Mesothelial cell of epicardium (in vitro differentiated cells): Measurements from ENCODE around the gene TAS2R40. TPM values are rescaled to one million over a fixed set of nuclear protein-coding genes. Genes with fewer than 3 reads are reported as not detected.
"Not testable (repeated sequence)": the region's sequence is repeated elsewhere in the genome, so short reads cannot be mapped to it uniquely, and the experiment has no call there.

ENCODE experiments used
- DNase-seq, 2 experiments: peaks; one replicate each; pipeline ENCODE4 v3.0.0; 2021; ENCODE audit warnings: low spot score in 2 of 2; ENCODE audit not compliant: unreplicated experiment in 2 of 2
- H3K27ac Mint-ChIP-seq: 2 replicates; pipeline ENCODE4 v1.8.0; 2021; ENCODE audit warnings: mixed read lengths
- H3K27me3 Mint-ChIP-seq: 2 replicates; pipeline ENCODE4 v1.8.0; 2021; ENCODE audit warnings: low read depth, mixed read lengths
- H3K36me3 Mint-ChIP-seq: 2 replicates; pipeline ENCODE4 v1.8.0; 2021; ENCODE audit warnings: mixed read lengths
- H3K4me1 Mint-ChIP-seq: 2 replicates; pipeline ENCODE4 v1.8.0; 2021; ENCODE audit warnings: mixed read lengths
- H3K4me3 Mint-ChIP-seq: 2 replicates; pipeline ENCODE4 v1.8.0; 2021; ENCODE audit warnings: mild to moderate bottlenecking, moderate library complexity, mixed read lengths
- H3K9me3 Mint-ChIP-seq: 2 replicates; pipeline ENCODE4 v1.8.0; 2021; ENCODE audit warnings: mixed read lengths
- CTCF ChIP-seq: fragments of 200-600 bp; sonication (generic); IDR thresholded peaks from one replicate; pipeline ENCODE4 v1.5.0; 2021; ENCODE audit warnings: antibody characterized with exemption; ENCODE audit not compliant: unreplicated experiment
- total RNA-seq: library from RNA; stranded (reverse); gene quantifications from 3 replicates; pipeline ENCODE4 v1.2.1, GENCODE V29; 2021

Gene TAS2R40
- total RNA-seq: not detected in 3 replicates

- Mint-ChIP-seq H3K27ac (no peak within 1 kb of the TSS), H3K36me3 (no peaks in the 10 kb centered on the region)
- no peak for TF ChIP-seq CTCF
These were observed at the start of gene TAS2R40 for GRCh38 chr7:143221737-143222136. TSS of gene TAS2R40 (plus strand) at chr7:143222037. CDS start at chr7:143222079, 42 bp downstream.

GRCh38 chr7:143172354-143172753, 49.5 kb upstream of the TAS2R40 start:
- H3K27me3 Mint-ChIP-seq: no peaks in the 10 kb centered on the region
- H3K4me3 Mint-ChIP-seq: no peak overlapping the region
- H3K4me1 Mint-ChIP-seq: no peaks in the 10 kb centered on the region
- peaks cover 16% of the 10 kb centered on the region for H3K9me3 Mint-ChIP-seq
- TF ChIP-seq CTCF: no peak
- H3K36me3 Mint-ChIP-seq: no peaks in the 10 kb centered on the region
- H3K27ac Mint-ChIP-seq: no peak overlapping the region
- DNase-seq: no peak

More at GRCh38 chr7:143221737-143222136, at the start of gene TAS2R40:
- Mint-ChIP-seq H3K4me3 (no peak within 1 kb of the TSS), H3K27me3 (peaks cover 14% of the 10 kb centered on the region), H3K9me3 (no peaks in the 10 kb centered on the region), H3K4me1 (peaks cover 6% of the 10 kb centered on the region)
- no peak for DNase-seq

GRCh38 chr7:143176128-143176527, 45.7 kb upstream of the TAS2R40 start:
- Mint-ChIP-seq H3K4me3 (no peak overlapping the region), H3K27me3 (no peaks in the 10 kb centered on the region), H3K36me3 (no peaks in the 10 kb centered on the region)

GRCh38 chr7:143177374-143178119, 44.3 kb upstream of the TAS2R40 start:
- Mint-ChIP-seq H3K27ac (no peak overlapping the region), H3K4me3 (no peak overlapping the region), H3K27me3 (no peaks in the 10 kb centered on the region), H3K9me3 (peaks cover 33% of the 10 kb centered on the region), H3K36me3 (no peaks in the 10 kb centered on the region), H3K4me1 (no peaks in the 10 kb centered on the region)
- DNase-seq: no peak
- no peak for TF ChIP-seq CTCF

More at GRCh38 chr7:143176128-143176527, 45.7 kb upstream of the TAS2R40 start:
- no peaks in the 10 kb centered on the region for H3K4me1 Mint-ChIP-seq
- H3K9me3 Mint-ChIP-seq: peaks cover 29% of the 10 kb centered on the region
- no peak overlapping the region for H3K27ac Mint-ChIP-seq
- DNase-seq: no peak
- TF ChIP-seq CTCF: no peak

- not testable (repeated sequence) for H3K27ac Mint-ChIP-seq, H3K36me3 Mint-ChIP-seq, DNase-seq, H3K4me3 Mint-ChIP-seq, H3K4me1 Mint-ChIP-seq
- Mint-ChIP-seq H3K27me3 (peaks cover 12% of the 10 kb centered on the region), H3K9me3 (peaks cover 33% of the 10 kb centered on the region)
These were observed 41.1 kb upstream of the TAS2R40 start for GRCh38 chr7:143180771-143181170.

GRCh38 chr7:143181349-143181748, 40.5 kb upstream of the TAS2R40 start:
- TF ChIP-seq CTCF: no peak
- no peak for DNase-seq
- Mint-ChIP-seq H3K27me3 (peaks cover 12% of the 10 kb centered on the region), H3K4me3 (no peak overlapping the region), H3K27ac (no peak overlapping the region), H3K9me3 (peaks cover 33% of the 10 kb centered on the region), H3K36me3 (no peaks in the 10 kb centered on the region), H3K4me1 (no peaks in the 10 kb centered on the region)
